Measurements from ENCODE around the gene PALLD.
"Not testable (repeated sequence)": the region's sequence is repeated elsewhere in the genome, so short reads cannot be mapped to it uniquely, and the experiment has no call there.

Gene PALLD

DNA sequence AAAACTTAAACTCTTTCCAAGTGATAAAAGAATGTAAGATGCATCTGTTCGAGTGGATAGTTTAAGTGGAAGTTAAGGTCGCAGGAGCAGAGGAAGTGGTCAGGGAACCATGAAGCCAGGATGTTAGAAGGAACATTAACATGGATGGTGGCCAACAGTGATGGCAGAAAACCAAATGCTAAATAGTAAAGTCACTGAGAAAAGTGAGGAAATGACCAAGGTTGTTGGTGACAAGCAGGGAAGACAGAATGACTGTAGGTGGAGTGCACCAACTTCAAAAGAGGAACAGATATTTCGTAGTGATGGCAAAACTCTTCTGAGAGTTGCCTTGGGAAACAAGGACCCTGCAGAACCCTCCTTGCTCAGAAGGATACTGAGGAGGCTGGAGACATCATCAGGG, 226.2 kb downstream of the PALLD start:
- H3K4me2 ChIP-seq: peak overlapping the region in 7 of 11 experiments; percentile 10 to 76 (median 72); a peak in 13 of 22 replicates
- TF ChIP-seq Cebpa-rat (IDR thresholded peaks at IDR 0.05): no peak; a peak in 1 of 22 replicates
- H3K4me1 ChIP-seq: peaks cover 0 to 65% (median 30%) of the 10 kb centered on the region in 10 experiments; a peak in 12 of 20 replicates
- H3K27ac ChIP-seq: peak overlapping the region in 4 of 11 experiments; percentile 43 to 73 (median 62); a peak in 8 of 22 replicates
- no peak overlapping the region for H3K4me3 ChIP-seq
- no peaks in the 10 kb centered on the region for H3K36me3 ChIP-seq
- H4K20me1 ChIP-seq: no peaks in the 10 kb centered on the region
- peaks cover 12 to 22% (median 15%) of the 10 kb centered on the region in 11 experiments; a peak in 20 of 22 replicates for H3K9me3 ChIP-seq (replicated peaks in 1 of 11)
- peak overlapping the region in 2 of 11 experiments; percentile 13 to 27; a peak in 2 of 22 replicates for H3K9ac ChIP-seq
- H3K27me3 ChIP-seq: no peaks in the 10 kb centered on the region

DNA sequence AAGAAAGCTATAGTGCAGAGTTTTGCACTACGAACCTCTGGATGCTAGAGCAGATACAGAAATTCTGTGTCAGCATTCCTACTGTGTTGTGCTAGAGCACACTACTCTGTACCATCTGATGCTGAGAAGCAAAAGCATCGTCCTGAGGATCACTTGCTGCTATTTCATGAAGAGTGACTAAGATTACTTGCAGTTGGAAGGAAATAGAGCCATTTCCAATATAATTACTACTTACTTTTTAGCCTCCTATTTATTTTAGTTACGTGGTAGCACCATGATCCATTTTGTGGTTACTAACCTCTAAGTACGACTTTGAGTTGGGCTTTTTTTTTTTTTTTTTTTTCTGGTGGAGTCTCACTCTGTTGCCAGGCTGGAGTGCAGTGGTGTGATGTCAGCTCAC, 226.7 kb downstream of the PALLD start:
- peaks cover 0 to 64% (median 30%) of the 10 kb centered on the region in 10 experiments; a peak in 12 of 20 replicates for H3K4me1 ChIP-seq
- H3K4me3 ChIP-seq: no peak overlapping the region
- H4K20me1 ChIP-seq: no peaks in the 10 kb centered on the region
- H3K36me3 ChIP-seq: no peaks in the 10 kb centered on the region
- peaks cover 15 to 28% (median 17%) of the 10 kb centered on the region in 11 experiments; a peak in 20 of 22 replicates for H3K9me3 ChIP-seq (replicated peaks in 1 of 11)
- peak overlapping the region in 4 of 11 experiments; percentile 43 to 73 (median 62); a peak in 7 of 22 replicates for H3K27ac ChIP-seq
- no peaks in the 10 kb centered on the region for H3K27me3 ChIP-seq
- TF ChIP-seq Cebpa-rat (IDR thresholded peaks at IDR 0.05): no peak
- peak overlapping the region in 7 of 11 experiments; percentile 10 to 76 (median 72); a peak in 13 of 22 replicates for H3K4me2 ChIP-seq
- H3K9ac ChIP-seq: peak overlapping the region in 2 of 11 experiments; percentile 13 to 27; a peak in 2 of 22 replicates

DNA sequence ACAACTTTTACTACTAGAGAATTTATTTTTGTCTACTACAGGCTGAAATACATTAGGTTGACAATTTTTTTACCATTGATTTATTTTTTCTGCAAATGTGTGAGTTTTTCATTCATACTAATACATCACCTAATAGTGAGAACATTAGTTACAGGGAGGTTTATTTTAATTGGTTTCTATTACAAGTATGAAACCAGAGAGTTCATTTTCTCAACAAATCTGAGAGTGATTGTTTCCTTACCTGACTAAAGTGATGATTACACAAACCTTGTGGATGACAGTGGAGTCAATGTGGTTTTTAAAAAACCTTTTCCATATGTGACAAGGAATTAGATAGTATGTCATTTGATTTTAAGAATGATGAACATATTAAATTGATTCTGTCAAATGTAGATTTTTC, 227.4 kb downstream of the PALLD start:
- Histone ChIP-seq H3K9ac (no peak overlapping the region), H3K27me3 (no peaks in the 10 kb centered on the region), H3K36me3 (no peaks in the 10 kb centered on the region), H4K20me1 (no peaks in the 10 kb centered on the region), H3K4me2 (peak overlapping the region in 4 of 11 experiments; percentile 62 to 76 (median 76); a peak in 7 of 22 replicates), H3K4me1 (peaks cover 0 to 64% (median 30%) of the 10 kb centered on the region in 10 experiments; a peak in 12 of 20 replicates), H3K4me3 (no peak overlapping the region), H3K27ac (peak overlapping the region in 2 of 11 experiments; percentile 68 to 73; a peak in 4 of 22 replicates), H3K9me3 (replicated peaks in 1 of 11) (peaks cover 15 to 33% (median 17%) of the 10 kb centered on the region in 11 experiments; a peak in 20 of 22 replicates)
- TF ChIP-seq Cebpa-rat (IDR thresholded peaks at IDR 0.05): no peak

DNA sequence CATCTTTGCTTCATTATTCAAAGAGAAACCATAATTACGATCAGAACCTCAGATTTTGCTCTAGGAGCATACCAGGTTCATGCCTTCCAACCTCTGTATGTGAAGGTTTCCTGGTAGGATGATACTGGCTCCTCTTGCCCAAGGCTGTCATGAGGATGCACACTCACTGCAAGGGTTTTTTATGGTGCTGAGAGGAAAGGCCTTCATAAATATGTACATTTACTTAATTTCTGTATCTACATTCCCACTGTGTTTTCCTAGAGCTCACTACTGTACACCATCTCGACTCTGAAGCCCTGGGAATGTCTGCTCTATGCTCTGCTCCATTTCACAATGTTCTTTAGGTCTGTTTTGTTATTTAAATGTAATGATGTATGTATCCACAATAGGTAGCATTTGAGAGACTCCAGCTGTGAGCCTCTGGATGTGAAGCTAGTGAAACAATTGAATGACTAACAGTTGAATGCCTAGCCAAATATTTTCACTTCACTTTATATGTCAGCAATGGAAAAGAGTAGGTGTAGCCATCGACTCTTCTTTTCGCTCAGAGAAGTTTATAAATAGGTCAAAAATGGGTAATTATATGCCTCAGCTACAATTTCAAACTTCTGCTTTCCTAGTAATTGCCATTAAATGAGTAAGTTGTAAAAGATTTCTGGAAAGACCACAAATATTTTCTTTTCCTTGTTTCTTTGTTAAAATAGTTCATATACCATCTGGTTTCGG, 228.0 kb downstream of the PALLD start:
- Histone ChIP-seq H4K20me1 (no peaks in the 10 kb centered on the region), H3K9ac (peak overlapping the region in 1 of 11 experiments; percentile 17; a peak in 2 of 22 replicates), H3K4me2 (peak overlapping the region in 4 of 11 experiments; percentile 62 to 76 (median 76); a peak in 8 of 22 replicates), H3K36me3 (no peaks in the 10 kb centered on the region), H3K4me3 (no peak overlapping the region), H3K4me1 (peaks cover 0 to 64% (median 30%) of the 10 kb centered on the region in 10 experiments; a peak in 12 of 20 replicates), H3K27ac (peak overlapping the region in 3 of 11 experiments; percentile 17 to 73 (median 68); a peak in 6 of 22 replicates), H3K27me3 (no peaks in the 10 kb centered on the region), H3K9me3 (replicated peaks in 1 of 11) (peaks cover 15 to 30% (median 17%) of the 10 kb centered on the region in 11 experiments; a peak in 20 of 22 replicates)
- TF ChIP-seq Cebpa-rat (IDR thresholded peaks at IDR 0.05): no peak

DNA sequence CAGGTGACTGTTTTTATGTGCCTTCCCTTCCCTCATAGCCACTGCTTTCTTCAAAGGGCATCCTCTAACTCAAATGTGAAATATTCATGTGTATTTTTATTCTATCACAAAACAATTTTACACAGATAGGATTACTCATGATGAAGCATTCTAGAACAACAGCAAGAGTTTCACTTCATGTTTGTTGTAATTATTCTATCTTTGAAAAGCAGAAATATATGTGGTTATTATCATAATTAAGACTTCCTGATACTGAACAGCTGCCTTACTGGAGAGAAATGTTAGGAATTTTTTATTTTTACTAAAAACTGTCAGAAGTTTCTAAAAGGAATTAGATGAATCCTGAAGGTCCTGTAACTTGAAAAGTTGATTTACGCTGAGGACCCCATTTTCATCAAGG, 229.1 kb downstream of the PALLD start:
- Histone ChIP-seq H3K4me3 (no peak overlapping the region), H4K20me1 (no peaks in the 10 kb centered on the region), H3K27ac (peak overlapping the region in 6 of 11 experiments; percentile 2 to 73 (median 50); a peak in 8 of 22 replicates), H3K9ac (peak overlapping the region in 2 of 11 experiments; percentile 36 to 47; a peak in 3 of 22 replicates), H3K4me2 (peak overlapping the region in 6 of 11 experiments; percentile 20 to 76 (median 68); a peak in 9 of 22 replicates), H3K9me3 (replicated peaks in 1 of 11) (peaks cover 15 to 27% (median 17%) of the 10 kb centered on the region in 11 experiments; a peak in 20 of 22 replicates), H3K36me3 (no peaks in the 10 kb centered on the region), H3K27me3 (no peaks in the 10 kb centered on the region), H3K4me1 (peaks cover 0 to 59% (median 30%) of the 10 kb centered on the region in 10 experiments; a peak in 12 of 20 replicates)
- no peak for TF ChIP-seq Cebpa-rat (IDR thresholded peaks at IDR 0.05)

DNA sequence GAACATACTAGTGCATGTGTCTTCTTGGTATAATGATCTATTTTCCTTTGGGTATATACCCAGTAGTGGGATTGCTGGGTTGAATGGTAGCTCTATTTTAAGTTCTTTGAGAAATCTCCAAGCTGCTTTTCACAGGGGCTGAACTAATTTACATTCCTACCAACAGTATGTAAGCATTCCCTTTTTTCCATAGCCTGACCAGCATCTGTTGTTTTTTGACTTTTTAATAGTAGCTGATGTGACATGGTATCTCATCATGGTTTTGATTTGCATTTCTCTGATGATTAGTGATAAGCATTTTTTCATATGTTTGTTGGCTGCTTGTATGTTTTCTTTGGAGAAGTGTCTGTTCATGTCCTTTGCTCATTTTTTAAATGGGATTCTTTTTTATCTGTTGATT, 230.3 kb downstream of the PALLD start:
- not testable (repeated sequence) for H3K4me2 ChIP-seq, H3K9ac ChIP-seq, H3K27ac ChIP-seq, H3K36me3 ChIP-seq, H3K4me3 ChIP-seq, H3K27me3 ChIP-seq, H4K20me1 ChIP-seq
- H3K4me1 ChIP-seq: peaks cover 0 to 64% (median 36%) of the 10 kb centered on the region in 10 experiments; a peak in 14 of 20 replicates
- H3K9me3 ChIP-seq (replicated peaks in 1 of 11): peaks cover 15 to 27% (median 17%) of the 10 kb centered on the region in 11 experiments; a peak in 20 of 22 replicates

DNA sequence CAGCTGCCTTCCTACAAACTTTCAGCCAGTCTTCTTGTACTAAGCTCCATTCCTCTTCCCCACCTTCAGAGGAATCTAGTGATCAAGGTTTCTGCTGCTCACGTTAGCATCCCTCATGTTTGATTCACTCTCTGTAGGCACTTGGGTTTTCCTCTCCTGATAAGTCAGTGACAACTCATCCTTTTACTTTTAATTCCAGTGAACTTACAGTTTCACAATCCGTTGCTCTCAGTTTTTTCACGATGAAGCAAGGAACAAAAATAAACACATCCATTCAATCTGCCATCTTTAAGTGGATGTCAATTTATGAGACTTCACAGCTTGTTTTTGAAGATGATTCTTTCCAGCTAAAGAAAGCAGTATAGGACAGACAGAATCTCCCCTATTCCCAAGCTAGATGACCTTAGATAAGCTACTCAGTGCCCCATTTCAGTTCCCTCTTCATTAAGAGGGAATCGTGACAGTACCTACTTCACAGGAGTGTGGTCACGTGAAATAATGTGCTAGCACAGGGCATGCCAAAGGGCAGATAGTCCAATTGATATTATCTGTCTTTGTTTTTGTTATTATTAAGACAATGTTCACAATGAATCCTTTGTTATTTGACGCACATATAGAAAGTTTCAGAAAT, 234.3 kb downstream of the PALLD start:
- H3K4me2 ChIP-seq: peak overlapping the region in 6 of 11 experiments; percentile 5 to 36 (median 23); a peak in 5 of 22 replicates
- H3K36me3 ChIP-seq: no peaks in the 10 kb centered on the region
- H4K20me1 ChIP-seq: no peaks in the 10 kb centered on the region
- H3K9ac ChIP-seq: no peak overlapping the region
- H3K4me3 ChIP-seq: no peak overlapping the region
- no peaks in the 10 kb centered on the region for H3K27me3 ChIP-seq
- no peak overlapping the region for H3K27ac ChIP-seq
- TF ChIP-seq Cebpa-rat (IDR thresholded peaks at IDR 0.05): no peak
- H3K9me3 ChIP-seq (replicated peaks in 1 of 11): peaks cover 15 to 27% (median 17%) of the 10 kb centered on the region in 11 experiments; a peak in 20 of 22 replicates
- peaks cover 0 to 27% (median 11%) of the 10 kb centered on the region in 10 experiments; a peak in 14 of 20 replicates for H3K4me1 ChIP-seq

DNA sequence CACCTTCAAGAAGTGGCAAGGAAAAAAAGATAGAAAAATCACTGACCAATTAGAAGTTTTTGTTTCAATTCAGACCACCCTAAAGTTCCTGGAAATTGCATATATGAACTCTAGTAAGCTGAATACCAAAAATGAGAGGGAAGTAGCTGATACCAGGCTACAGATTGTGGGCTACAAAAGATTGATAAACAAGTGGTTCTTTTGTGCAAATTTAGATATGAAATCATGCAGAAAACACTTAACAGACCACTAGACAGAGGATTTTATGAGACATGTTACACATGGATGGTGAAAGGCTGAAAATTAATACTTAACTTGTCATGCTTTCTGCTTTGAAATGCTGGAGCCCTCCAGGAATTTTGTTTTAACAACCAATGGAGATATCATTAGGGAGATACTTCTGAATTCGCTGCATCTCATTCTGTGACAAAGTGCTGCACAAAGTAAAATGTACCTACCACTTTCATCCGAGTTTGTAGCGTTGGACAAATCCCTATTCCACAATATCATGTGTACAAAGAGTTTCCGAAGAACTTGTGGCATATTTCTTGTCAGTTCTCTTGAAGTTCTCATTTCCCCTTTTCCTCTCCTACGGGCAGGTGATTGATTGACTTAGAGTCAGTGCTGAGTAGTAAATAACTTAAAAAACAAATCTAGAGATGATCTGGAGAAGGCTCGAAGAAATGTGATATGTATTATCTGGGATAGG, 235.0 kb downstream of the PALLD start:
- no peaks in the 10 kb centered on the region for H3K27me3 ChIP-seq
- TF ChIP-seq Cebpa-rat (IDR thresholded peaks at IDR 0.05): no peak

More for the DNA sequence above, 235.0 kb downstream of the PALLD start:
- H3K36me3 ChIP-seq: no peaks in the 10 kb centered on the region
- H3K4me2 ChIP-seq: peak overlapping the region in 6 of 11 experiments; percentile 1 to 36 (median 23); a peak in 8 of 22 replicates
- H3K9me3 ChIP-seq (replicated peaks in 1 of 11): peaks cover 13 to 26% (median 15%) of the 10 kb centered on the region in 11 experiments; a peak in 20 of 22 replicates
- no peaks in the 10 kb centered on the region for H4K20me1 ChIP-seq
- H3K4me3 ChIP-seq: no peak overlapping the region
- H3K4me1 ChIP-seq: peaks cover 0 to 19% (median 9%) of the 10 kb centered on the region in 10 experiments; a peak in 11 of 20 replicates
- no peak overlapping the region for H3K9ac ChIP-seq
- H3K27ac ChIP-seq: no peak overlapping the region

Measured in BLaER1 treated with 17β-estradiol and CSF1 and Interleukin-3, amounts not matched to agents 10 nM and 100 nM (cell line).